ENCODE measurements around the gene RNF8.
"Not testable (repeated sequence)": the region's sequence is repeated elsewhere in the genome, so short reads cannot be mapped to it uniquely, and the experiment has no call there.

The RNF8 gene

DNA sequence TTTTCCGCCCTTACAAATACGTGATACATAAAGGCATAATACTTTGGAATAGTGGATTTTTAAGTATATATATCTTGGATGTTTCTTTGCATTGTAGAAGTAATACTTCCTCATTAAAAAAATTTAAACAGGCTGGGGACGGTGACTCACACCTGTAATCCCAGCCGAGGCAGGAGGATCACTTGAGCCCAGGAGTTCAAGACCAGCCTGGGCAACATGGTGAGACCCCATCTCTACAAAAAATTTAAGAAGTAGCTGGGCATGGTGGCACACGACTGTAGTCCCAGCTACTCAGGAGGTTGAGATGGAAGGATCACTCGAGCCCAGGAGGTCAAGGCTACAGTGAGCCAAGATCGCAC, 38.6 kb upstream of the RNF8 start:
- H3K4me3 Mint-ChIP-seq, result no peak overlapping the region
- H3K4me1 Mint-ChIP-seq (ENCODE audit: low read depth), result peaks cover 17% of the 10 kb centered on the region
- H3K27ac Mint-ChIP-seq, result no peak overlapping the region
- intact Hi-C loops (cut with micrococcal nuclease), result no loop called here
- no peaks in the 10 kb centered on the region for H3K27me3 Mint-ChIP-seq
- no peaks in the 10 kb centered on the region for H3K9me3 Mint-ChIP-seq
- peaks cover 23% of the 10 kb centered on the region for H3K36me3 Mint-ChIP-seq (ENCODE audit: low read depth)

DNA sequence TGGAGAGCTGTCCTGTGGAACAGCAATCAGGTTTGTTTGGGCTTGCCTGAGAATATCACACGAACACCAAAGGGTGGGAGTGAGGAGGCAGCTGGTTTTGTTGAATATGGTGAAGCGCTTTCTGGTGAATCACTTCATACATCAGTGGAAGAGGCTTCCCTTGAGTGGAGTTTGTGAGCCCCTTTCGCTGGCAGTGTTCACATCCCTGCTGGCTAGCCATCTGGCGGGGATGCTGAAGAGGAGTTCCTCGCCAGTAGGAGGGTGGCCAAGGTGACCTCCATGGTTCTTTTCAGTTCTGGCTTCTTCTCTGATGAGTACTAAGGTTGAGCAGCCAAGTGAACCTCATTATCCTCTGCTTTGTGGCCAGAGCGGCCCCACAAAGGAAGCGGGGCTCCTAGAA, 37.7 kb upstream of the RNF8 start:
- peaks cover 17% of the 10 kb centered on the region for H3K4me1 Mint-ChIP-seq (ENCODE audit: low read depth)
- H3K4me3 Mint-ChIP-seq, result no peak overlapping the region
- no peaks in the 10 kb centered on the region for H3K9me3 Mint-ChIP-seq
- H3K27ac Mint-ChIP-seq, result no peak overlapping the region
- intact Hi-C loops (cut with micrococcal nuclease), result no loop called here
- no peaks in the 10 kb centered on the region for H3K27me3 Mint-ChIP-seq
- H3K36me3 Mint-ChIP-seq (ENCODE audit: low read depth), result peaks cover 31% of the 10 kb centered on the region

DNA sequence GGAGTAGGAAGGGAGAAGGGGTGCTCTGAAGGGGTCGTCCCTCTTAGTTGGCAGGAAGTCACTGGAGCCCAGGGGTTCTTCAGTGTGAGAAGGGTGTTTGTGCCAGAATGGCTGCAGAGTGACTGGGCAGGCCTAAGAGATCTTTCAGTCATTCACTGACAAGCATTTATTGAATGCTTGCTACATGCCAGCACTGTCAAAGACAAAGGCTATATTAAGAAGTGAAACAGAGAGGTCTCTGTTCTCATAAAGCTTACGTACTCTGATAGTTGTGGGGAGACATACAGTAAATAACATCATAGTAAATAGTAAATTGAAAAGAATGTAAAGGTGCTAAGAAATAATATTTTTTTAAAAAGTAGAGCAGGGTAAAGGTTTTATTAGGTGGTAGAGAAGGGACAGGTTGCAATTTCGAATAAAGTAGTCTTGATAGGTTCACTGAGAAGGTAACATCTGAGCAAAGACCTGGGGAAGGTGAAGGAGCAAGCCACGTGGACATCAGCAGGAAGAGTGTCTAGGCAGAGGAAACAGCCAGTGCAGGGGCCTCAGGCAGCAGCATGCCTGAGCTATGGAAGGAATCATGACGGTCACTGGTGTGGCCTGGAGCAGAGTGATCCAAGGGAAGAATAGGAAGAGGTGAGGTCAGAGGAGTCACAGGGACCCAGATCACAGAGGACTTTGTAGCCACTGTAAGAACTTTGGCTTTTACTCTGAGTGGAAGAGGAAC, 36.3 kb upstream of the RNF8 start:
- Mint-ChIP-seq H3K27ac (no peak overlapping the region), H3K36me3 (ENCODE audit: low read depth) (peaks cover 45% of the 10 kb centered on the region), H3K27me3 (no peaks in the 10 kb centered on the region), H3K4me1 (ENCODE audit: low read depth) (peaks cover 24% of the 10 kb centered on the region), H3K4me3 (no peak overlapping the region), H3K9me3 (no peaks in the 10 kb centered on the region)
- intact Hi-C loops (cut with micrococcal nuclease), result no loop called here

DNA sequence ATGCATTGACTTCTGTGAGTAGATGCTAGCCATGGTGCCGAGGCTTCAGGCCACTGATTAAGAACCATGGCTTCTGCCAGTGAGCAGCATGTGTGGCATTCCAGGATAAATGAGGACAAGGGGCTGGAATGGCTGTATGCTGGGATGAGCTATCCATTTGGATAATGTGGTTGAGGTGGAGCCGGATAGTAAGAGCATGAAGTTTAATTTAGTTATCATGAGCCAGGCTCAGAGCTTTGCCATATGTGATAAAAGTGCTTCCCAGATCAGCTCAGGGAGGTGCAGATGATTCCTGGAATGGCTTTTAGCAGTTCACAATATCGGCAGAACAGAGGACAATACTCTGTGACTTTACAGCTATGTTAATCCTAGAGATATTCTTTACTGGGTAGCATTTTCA, 34.6 kb upstream of the RNF8 start:
- Mint-ChIP-seq H3K27ac (no peak overlapping the region), H3K9me3 (no peaks in the 10 kb centered on the region), H3K4me1 (ENCODE audit: low read depth) (peaks cover 16% of the 10 kb centered on the region), H3K4me3 (no peak overlapping the region), H3K36me3 (ENCODE audit: low read depth) (peaks cover 45% of the 10 kb centered on the region), H3K27me3 (no peaks in the 10 kb centered on the region)
- intact Hi-C loops (cut with micrococcal nuclease), result no loop called here

DNA sequence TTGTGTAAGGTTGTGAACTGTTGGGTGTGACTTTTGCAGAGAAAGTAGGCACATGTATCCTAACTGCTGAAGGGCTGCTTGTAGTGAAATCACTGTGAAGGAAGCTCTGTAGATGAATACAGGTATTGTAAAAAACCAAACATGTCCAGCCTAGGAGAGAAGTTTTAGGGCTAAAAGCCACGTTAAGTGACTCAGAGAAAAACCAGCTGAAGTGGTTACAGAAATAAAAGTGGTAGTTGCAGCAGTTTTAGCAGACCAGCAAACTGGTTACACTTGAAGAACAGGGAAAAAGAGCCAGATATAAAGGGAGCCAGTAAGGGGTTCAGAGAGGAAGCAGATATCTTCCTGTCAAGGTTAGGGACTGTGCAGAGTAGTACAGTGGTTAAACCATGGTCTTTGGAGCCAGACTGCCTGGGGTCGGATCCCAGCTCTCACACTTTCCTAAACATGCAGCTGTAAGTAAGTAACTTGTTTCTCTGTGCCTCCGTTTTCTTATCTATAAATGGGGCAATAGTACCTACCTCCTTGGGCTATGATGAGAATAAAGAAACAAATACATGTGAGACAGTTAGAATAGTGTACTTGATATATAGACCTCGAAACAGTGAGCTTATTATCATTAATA, 33.8 kb upstream of the RNF8 start:
- Mint-ChIP-seq H3K4me1 (ENCODE audit: low read depth) (peaks cover 7% of the 10 kb centered on the region), H3K27me3 (no peaks in the 10 kb centered on the region), H3K4me3 (no peak overlapping the region), H3K27ac (no peak overlapping the region), H3K9me3 (no peaks in the 10 kb centered on the region), H3K36me3 (ENCODE audit: low read depth) (peaks cover 42% of the 10 kb centered on the region)
- intact Hi-C loops (cut with micrococcal nuclease), result no loop called here

DNA sequence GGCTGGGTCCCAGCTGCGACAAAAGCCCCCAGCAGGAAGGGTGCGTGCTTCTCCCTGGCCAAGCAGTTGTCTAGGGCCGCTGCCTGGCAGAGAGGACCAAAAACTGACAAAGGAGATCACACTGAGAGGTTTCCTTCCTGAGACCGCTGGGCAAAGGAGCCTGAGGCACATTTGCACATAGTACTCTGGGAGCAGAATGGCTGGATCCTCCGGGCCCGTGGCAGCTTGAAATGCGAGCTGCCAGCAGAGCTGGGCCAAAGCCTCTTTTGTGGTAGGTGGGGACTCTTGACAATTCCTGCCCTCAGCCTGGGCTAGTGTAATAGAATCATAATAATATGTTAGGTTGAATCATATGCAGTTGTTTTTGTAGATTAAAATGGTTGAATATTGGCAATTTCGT, 33.1 kb upstream of the RNF8 start:
- Mint-ChIP-seq H3K27me3 (no peaks in the 10 kb centered on the region), H3K4me1 (ENCODE audit: low read depth) (peaks cover 7% of the 10 kb centered on the region), H3K4me3 (no peak overlapping the region), H3K9me3 (no peaks in the 10 kb centered on the region), H3K27ac (no peak overlapping the region), H3K36me3 (ENCODE audit: low read depth) (peaks cover 44% of the 10 kb centered on the region)
- intact Hi-C loops (cut with micrococcal nuclease), result no loop called here

DNA sequence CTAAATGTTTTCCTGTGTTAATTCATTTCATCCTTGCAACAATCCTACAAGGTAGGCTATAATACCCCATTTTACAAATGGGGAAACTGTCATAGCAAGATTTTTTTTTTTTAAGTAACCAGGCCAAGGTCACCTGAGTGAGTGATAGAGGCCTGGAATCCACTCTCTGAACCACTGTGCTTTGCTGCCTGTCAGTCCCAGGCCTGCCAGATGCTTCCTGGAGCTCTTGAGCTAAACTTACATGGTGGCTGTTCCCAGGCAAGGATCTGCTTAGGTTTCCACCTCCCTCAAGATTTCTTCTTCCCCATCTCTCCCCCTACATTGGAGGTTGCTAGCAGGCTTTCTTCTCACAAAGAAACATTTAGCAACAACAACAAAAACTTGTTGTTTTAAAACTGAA, 32.7 kb upstream of the RNF8 start:
- Mint-ChIP-seq H3K36me3 (ENCODE audit: low read depth) (peaks cover 44% of the 10 kb centered on the region), H3K9me3 (no peaks in the 10 kb centered on the region), H3K27ac (no peak overlapping the region), H3K27me3 (no peaks in the 10 kb centered on the region), H3K4me1 (ENCODE audit: low read depth) (peaks cover 7% of the 10 kb centered on the region), H3K4me3 (no peak overlapping the region)
- intact Hi-C loops (cut with micrococcal nuclease), result no loop called here

DNA sequence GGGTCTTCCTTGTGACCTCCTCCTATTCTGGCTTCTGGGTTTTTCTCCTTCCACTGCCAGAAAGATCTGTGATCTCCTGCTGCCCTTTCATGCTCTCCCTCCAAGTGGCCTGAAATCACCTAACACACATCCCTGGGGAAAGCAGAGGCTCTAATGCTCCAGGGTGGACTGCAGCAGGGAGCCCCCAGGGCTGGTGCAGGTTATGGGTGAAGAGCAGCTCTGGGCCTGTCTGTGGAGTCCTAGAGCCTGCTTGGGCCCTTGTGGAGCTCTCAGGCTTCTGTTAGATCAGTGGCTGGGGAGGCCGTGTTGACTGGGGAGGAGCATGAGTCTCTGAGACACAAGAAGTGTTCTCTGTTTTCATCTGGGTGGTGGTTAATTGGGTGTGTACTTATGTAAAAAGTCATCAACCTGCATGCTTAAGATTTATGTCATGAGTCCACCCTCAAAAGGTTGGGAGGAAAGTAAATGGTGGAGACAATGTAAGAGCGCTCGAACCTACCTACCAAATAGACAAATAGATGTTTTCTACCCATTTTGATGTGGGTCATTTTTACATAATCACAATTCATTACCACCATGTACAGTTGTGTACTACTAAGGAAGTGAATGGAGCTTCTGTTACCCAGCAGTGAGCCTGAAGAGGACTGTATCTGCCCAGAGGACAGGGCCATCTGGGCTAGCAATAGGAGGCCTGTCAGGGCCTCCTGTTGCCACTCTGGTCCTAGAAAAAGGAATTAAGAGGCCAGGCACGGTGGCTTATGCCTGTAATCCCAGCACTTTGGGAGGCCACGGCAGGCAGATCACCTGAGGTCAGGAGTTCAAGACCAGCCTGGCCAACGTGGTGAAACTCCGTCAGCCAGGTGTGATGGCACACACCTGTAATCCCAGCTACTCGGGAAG, 32.0 kb upstream of the RNF8 start:
- H3K27me3 Mint-ChIP-seq, result no peaks in the 10 kb centered on the region
- peaks cover 46% of the 10 kb centered on the region for H3K36me3 Mint-ChIP-seq (ENCODE audit: low read depth)
- H3K27ac Mint-ChIP-seq, result no peak overlapping the region
- H3K4me3 Mint-ChIP-seq, result no peak overlapping the region
- H3K4me1 Mint-ChIP-seq (ENCODE audit: low read depth), result peaks cover 7% of the 10 kb centered on the region
- intact Hi-C loops (cut with micrococcal nuclease), result no loop called here
- H3K9me3 Mint-ChIP-seq, result no peaks in the 10 kb centered on the region

DNA sequence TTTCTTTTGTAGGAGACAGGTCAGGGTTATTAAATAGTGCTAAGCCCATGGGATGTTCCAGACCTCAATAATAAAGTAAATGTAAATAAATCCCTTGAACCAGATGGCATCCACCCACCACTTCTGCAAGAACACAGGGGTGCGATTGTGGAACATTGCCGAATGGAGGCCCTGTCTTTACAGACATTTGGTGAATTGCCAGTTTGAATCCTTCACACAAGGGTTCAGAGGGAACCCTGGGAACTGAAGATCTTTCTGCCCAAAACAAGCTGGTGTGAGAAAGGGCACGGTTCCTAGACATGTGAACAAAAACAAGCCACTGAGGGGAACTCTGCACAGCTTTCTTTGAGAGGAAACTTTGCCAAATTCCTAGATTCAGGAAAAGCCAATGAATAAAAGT, 30.2 kb upstream of the RNF8 start:
- Mint-ChIP-seq H3K27ac (no peak overlapping the region), H3K4me1 (ENCODE audit: low read depth) (peaks cover 7% of the 10 kb centered on the region), H3K4me3 (no peak overlapping the region), H3K9me3 (no peaks in the 10 kb centered on the region), H3K36me3 (ENCODE audit: low read depth) (peaks cover 56% of the 10 kb centered on the region), H3K27me3 (no peaks in the 10 kb centered on the region)
- intact Hi-C loops (cut with micrococcal nuclease), result no loop called here

DNA sequence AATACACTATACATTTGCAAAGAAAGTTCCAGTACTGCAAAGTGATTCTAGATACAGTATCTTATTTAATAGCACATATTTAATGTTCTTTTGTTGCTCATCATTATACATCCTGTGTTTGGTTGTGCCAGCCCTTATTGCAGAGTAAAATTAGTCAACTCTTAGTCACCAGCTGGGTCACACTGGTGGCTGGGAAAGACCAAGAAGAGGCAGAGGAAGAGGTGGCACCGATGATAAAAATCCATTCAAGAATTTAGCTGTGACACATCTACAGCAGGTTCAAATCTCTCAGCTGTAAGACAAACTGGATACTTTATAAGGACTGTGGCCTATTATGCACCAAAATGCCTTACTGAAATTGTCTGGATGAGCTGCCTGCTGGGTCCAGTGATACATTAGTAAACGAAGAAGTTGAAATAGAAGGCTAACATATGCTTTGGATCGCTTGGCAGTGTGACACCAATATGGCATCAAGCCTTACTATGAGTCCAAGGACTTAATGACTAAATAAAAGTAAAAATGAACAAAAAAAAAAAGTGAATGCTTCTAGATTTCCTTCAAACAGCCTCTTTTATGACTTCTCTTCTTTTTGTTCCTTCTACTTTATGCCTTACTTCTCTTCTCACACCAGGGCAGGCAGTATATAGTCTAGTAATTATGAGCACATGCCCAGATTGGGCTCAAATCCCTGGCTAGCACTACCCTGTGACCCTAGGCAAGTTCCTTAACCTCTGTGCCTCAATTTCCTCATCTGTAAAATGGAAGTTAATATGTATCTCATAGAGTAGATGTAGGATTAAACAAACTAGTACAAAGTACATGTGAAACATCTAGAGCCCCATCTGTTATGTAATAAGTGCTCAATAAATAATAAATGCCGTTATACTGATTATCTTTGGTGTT, 29.4 kb upstream of the RNF8 start:
- no peak overlapping the region for H3K4me3 Mint-ChIP-seq
- intact Hi-C loops (cut with micrococcal nuclease), result loop anchor here (2.0 to 5.0 kb wide), 2 partner anchors 243 to 368 kb away; no protein-coding TSS in a partner anchor
- no peaks in the 10 kb centered on the region for H3K9me3 Mint-ChIP-seq
- H3K27ac Mint-ChIP-seq, result no peak overlapping the region
- no peaks in the 10 kb centered on the region for H3K27me3 Mint-ChIP-seq
- peaks cover 7% of the 10 kb centered on the region for H3K4me1 Mint-ChIP-seq (ENCODE audit: low read depth)
- peaks cover 61% of the 10 kb centered on the region for H3K36me3 Mint-ChIP-seq (ENCODE audit: low read depth)

DNA sequence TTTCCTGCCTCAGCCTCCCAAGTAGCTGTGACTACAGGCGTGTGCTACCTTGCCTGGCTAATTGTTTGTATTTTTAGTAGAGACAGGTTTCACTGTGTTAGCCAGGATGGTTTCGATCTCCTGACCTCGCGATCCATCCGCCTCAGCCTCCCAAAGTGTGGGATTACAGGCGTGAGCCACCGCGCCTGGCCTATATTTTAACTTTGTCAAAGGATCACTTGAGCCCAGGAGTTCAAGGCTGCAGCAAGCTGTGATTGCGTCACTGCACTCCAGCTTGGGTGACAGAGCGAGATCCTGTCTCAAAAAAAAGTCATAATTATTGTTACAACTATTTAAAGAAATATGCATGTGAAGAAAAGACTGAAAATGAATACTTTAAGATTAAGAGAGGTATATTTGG, 23.4 kb upstream of the RNF8 start:
- H3K4me3 Mint-ChIP-seq; H3K4me1 Mint-ChIP-seq (ENCODE audit: low read depth): not testable (repeated sequence)

DNA sequence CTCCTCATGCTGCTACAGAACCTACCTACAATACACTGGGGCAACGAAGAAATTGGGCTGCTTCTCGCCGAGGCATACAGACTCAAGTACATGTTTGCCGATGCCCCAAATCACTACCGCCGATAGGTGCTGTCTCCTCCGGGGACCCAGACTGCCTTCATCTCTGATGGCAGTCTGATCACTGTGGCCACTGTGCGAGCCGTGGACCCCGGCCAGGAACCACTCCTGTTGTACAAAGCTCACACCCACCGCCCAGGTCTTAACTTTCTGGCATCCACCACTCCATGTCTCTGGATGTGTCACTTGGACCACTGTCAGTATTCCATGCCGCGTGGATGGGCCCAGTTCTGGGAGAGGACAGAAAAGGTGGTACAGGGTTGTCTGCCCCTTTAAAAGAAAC, 22.7 kb upstream of the RNF8 start:
- Mint-ChIP-seq H3K9me3 (no peaks in the 10 kb centered on the region), H3K4me1 (ENCODE audit: low read depth) (no peaks in the 10 kb centered on the region), H3K4me3 (no peak overlapping the region), H3K27me3 (no peaks in the 10 kb centered on the region), H3K27ac (no peak overlapping the region), H3K36me3 (ENCODE audit: low read depth) (peaks cover 52% of the 10 kb centered on the region)
- intact Hi-C loops (cut with micrococcal nuclease), result no loop called here

More for the DNA sequence above, 23.4 kb upstream of the RNF8 start:
- peaks cover 52% of the 10 kb centered on the region for H3K36me3 Mint-ChIP-seq (ENCODE audit: low read depth)
- H3K27me3 Mint-ChIP-seq; intact Hi-C loops (cut with micrococcal nuclease); H3K9me3 Mint-ChIP-seq; H3K27ac Mint-ChIP-seq: not testable (repeated sequence)

DNA sequence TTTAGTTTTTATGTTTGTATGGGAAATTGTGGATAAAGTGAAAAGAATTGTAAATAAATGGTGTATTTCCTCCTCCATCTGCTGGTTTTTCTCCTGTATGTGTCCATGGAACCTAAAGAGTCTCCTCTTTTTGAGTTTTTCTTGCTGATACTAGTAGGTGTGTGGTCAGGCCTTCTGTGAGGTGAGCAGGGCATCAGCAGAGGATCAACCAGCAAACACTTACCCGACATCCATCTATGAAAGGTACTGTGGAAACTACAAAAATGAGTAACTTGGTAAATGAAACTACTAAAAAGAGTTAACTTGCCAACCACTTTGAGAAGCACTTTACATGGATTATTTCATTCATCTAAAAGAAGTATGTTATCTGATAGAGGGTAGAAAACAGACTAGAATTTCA, 20.9 kb upstream of the RNF8 start:
- H3K9me3 Mint-ChIP-seq, result no peaks in the 10 kb centered on the region
- no peak overlapping the region for H3K27ac Mint-ChIP-seq
- H3K4me3 Mint-ChIP-seq, result no peak overlapping the region

More for the DNA sequence above, 20.9 kb upstream of the RNF8 start:
- Mint-ChIP-seq H3K27me3 (no peaks in the 10 kb centered on the region), H3K36me3 (ENCODE audit: low read depth) (peaks cover 41% of the 10 kb centered on the region), H3K4me1 (ENCODE audit: low read depth) (no peaks in the 10 kb centered on the region)
- intact Hi-C loops (cut with micrococcal nuclease), result no loop called here
